HEK293 (cell line): ENCODE data around the gene STK40.

ENCODE experiments used
- CTCF ChIA-PET: fragments of 350-600 bp; formaldehyde crosslinking; extraction: SDS; loops from one replicate; lab custom pipeline; 2021; ENCODE audit warnings: antibody characterized with exemption; lab: Yijun Ruan, JAX
- POLR2A ChIA-PET: fragments of 300-600 bp; formaldehyde crosslinking; extraction: SDS; loops from one replicate; lab custom pipeline; 2020; ENCODE audit warnings: antibody characterized with exemption, inconsistent platforms; lab: Yijun Ruan, JAX
- H3K27ac ChIP-seq: fragments of 200-500 bp; sonication (Bioruptor generic); 2 replicates; pipeline ENCODE4 v1.5.1; 2014; ENCODE audit warnings: low read depth, low read length, control low read depth, inconsistent platforms; ENCODE audit errors: extremely low read depth
- H3K36me3 ChIP-seq, 2 experiments: fragments of 200-500 bp in 1 of 2; sonication (Bioruptor generic) in 1 of 2; 1 replicate in 1 of 2; 2 replicates in 1 of 2; pipeline ENCODE4 v1.5.1; 2014 to 2017; ENCODE audit warnings: inconsistent platforms in 2 of 2, low read length in 2 of 2; ENCODE audit not compliant: control insufficient read depth in 2 of 2, insufficient read depth in 1 of 2
- H3K4me1 ChIP-seq: fragments of 200-500 bp; sonication (Bioruptor generic); 2 replicates; pipeline ENCODE4 v1.5.1; 2014; ENCODE audit warnings: mild to moderate bottlenecking, low read length, inconsistent platforms; ENCODE audit not compliant: control insufficient read depth, insufficient read depth
- H3K4me3 ChIP-seq: 2 replicates; pipeline ENCODE4 v1.5.1; 2011; ENCODE audit warnings: low read depth, mild to moderate bottlenecking, control low read depth, low read length, moderate library complexity
- H3K9me3 ChIP-seq: fragments of 200-500 bp; sonication (Bioruptor generic); 2 replicates; pipeline ENCODE4 v1.5.1; 2014; ENCODE audit warnings: low read depth, low read length, inconsistent platforms; ENCODE audit not compliant: control insufficient read depth, insufficient read depth
- FEZF1 ChIP-seq: fragments of 450-650 bp; formaldehyde crosslinking; IDR thresholded peaks from 2 replicates; pipeline ENCODE4 v1.5.1; 2016; ENCODE audit warnings: missing biosample characterization, missing genetic modification characterization
- GFI1B ChIP-seq: fragments of 450-650 bp; formaldehyde crosslinking; IDR thresholded peaks from 2 replicates; pipeline ENCODE4 v1.5.1; 2016; ENCODE audit warnings: missing biosample characterization, missing genetic modification characterization
- GLI2 ChIP-seq: fragments of 450-650 bp; formaldehyde crosslinking; IDR thresholded peaks from 2 replicates; pipeline ENCODE4; 2017; ENCODE audit warnings: missing biosample characterization, missing genetic modification characterization, low read depth, borderline replicate concordance
- HOXD13 ChIP-seq: sonication (generic); formaldehyde crosslinking; IDR thresholded peaks from 2 replicates; pipeline ENCODE4 v1.8.0; 2022; ENCODE audit warnings: missing genetic modification reagents, borderline replicate concordance
- TCF7L2 ChIP-seq: IDR thresholded peaks from 2 replicates; pipeline ENCODE4 v1.6.1; 2011; ENCODE audit warnings: low read depth, mild to moderate bottlenecking, inconsistent platforms, low read length, moderate library complexity, borderline replicate concordance
- YY1 ChIP-seq: fragments of 450-650 bp; formaldehyde crosslinking; IDR thresholded peaks from 2 replicates; pipeline ENCODE4 v1.5.1; 2018; ENCODE audit warnings: missing biosample characterization, missing genetic modification characterization
- YY2 ChIP-seq: fragments of 450-650 bp; formaldehyde crosslinking; IDR thresholded peaks from 2 replicates; pipeline ENCODE4 v1.5.1; 2016; ENCODE audit warnings: missing biosample characterization, missing genetic modification characterization
- ZEB2 ChIP-seq: fragments of 450-650 bp; formaldehyde crosslinking; IDR thresholded peaks from 2 replicates; pipeline ENCODE4 v1.5.1; 2016; ENCODE audit warnings: missing biosample characterization, missing genetic modification characterization
- ZNF121 ChIP-seq: fragments of 450-650 bp; formaldehyde crosslinking; IDR thresholded peaks from 2 replicates; pipeline ENCODE4 v1.5.1; 2016; ENCODE audit warnings: missing biosample characterization, missing genetic modification characterization
- ZNF132 ChIP-seq: fragments of 450-650 bp; formaldehyde crosslinking; IDR thresholded peaks from 2 replicates; pipeline ENCODE4 v1.5.1; 2017; ENCODE audit warnings: missing biosample characterization, missing genetic modification characterization, borderline replicate concordance
- ZNF16 ChIP-seq: fragments of 450-650 bp; formaldehyde crosslinking; IDR thresholded peaks from 2 replicates; pipeline ENCODE4 v1.5.1; 2016; ENCODE audit warnings: low read depth, missing biosample characterization, missing genetic modification characterization
- ZNF175 ChIP-seq: fragments of 450-650 bp; formaldehyde crosslinking; IDR thresholded peaks from 2 replicates; pipeline ENCODE4 v1.5.1; 2016; ENCODE audit warnings: missing biosample characterization, missing genetic modification characterization
- ZNF2 ChIP-seq: fragments of 450-650 bp; formaldehyde crosslinking; IDR thresholded peaks from 2 replicates; pipeline ENCODE4 v1.5.1; 2016; ENCODE audit warnings: missing biosample characterization, missing genetic modification characterization
- ZNF223 ChIP-seq: fragments of 450-650 bp; formaldehyde crosslinking; IDR thresholded peaks from 2 replicates; pipeline ENCODE4 v1.5.1; 2016; ENCODE audit warnings: missing biosample characterization, missing genetic modification characterization
- ZNF274 ChIP-seq, 2 experiments: fragments of 200-500 bp in 1 of 2; fragments of 450-650 bp in 1 of 2; sonication (Bioruptor generic) in 1 of 2; formaldehyde crosslinking in 1 of 2; IDR thresholded peaks; 2 replicates each; pipeline versions ENCODE4 v1.5.1 to v1.6.1; 2014 to 2016; ENCODE audit warnings: borderline replicate concordance in 1 of 2, inconsistent platforms in 1 of 2, low read length in 1 of 2, missing biosample characterization in 1 of 2, missing genetic modification characterization in 1 of 2
- ZNF549 ChIP-seq: fragments of 450-650 bp; IDR thresholded peaks from 2 replicates; pipeline ENCODE4 v1.5.1; 2018; ENCODE audit warnings: missing biosample characterization, missing genetic modification characterization, mild to moderate bottlenecking, inconsistent platforms, moderate library complexity
- ZNF624 ChIP-seq: fragments of 450-650 bp; formaldehyde crosslinking; IDR thresholded peaks from 2 replicates; pipeline ENCODE4 v1.5.1; 2017; ENCODE audit warnings: missing biosample characterization, missing genetic modification characterization
- ZNF670 ChIP-seq: fragments of 450-650 bp; formaldehyde crosslinking; IDR thresholded peaks from 2 replicates; pipeline ENCODE4 v1.5.1; 2016; ENCODE audit warnings: missing biosample characterization, missing genetic modification characterization, low read depth
- ZNF677 ChIP-seq: fragments of 450-650 bp; IDR thresholded peaks from 2 replicates; pipeline ENCODE4 v1.5.0; 2018; ENCODE audit warnings: missing biosample characterization, mild to moderate bottlenecking, missing genetic modification characterization, moderate library complexity
- ZNF843 ChIP-seq: fragments of 450-650 bp; formaldehyde crosslinking; IDR thresholded peaks from 2 replicates; pipeline ENCODE4 v1.5.1; 2016; ENCODE audit warnings: missing biosample characterization, missing genetic modification characterization
- TF ChIP-seq, protein P1 (sequence below): fragments of 450-650 bp; formaldehyde crosslinking; IDR thresholded peaks from 2 replicates; pipeline ENCODE4 v1.5.1; 2016; ENCODE audit warnings: missing biosample characterization, missing genetic modification characterization
- TF ChIP-seq, protein P2 (sequence below): fragments of 450-650 bp; formaldehyde crosslinking; IDR thresholded peaks from 2 replicates; pipeline ENCODE4 v1.5.1; 2016; ENCODE audit warnings: missing biosample characterization, missing genetic modification characterization
- TF ChIP-seq, protein P3 (sequence below): fragments of 450-650 bp; formaldehyde crosslinking; conservative IDR thresholded peaks from 2 replicates; pipeline ENCODE4 v1.5.1; 2016; ENCODE audit warnings: low read depth, missing biosample characterization, missing genetic modification characterization

The STK40 gene

DNA sequence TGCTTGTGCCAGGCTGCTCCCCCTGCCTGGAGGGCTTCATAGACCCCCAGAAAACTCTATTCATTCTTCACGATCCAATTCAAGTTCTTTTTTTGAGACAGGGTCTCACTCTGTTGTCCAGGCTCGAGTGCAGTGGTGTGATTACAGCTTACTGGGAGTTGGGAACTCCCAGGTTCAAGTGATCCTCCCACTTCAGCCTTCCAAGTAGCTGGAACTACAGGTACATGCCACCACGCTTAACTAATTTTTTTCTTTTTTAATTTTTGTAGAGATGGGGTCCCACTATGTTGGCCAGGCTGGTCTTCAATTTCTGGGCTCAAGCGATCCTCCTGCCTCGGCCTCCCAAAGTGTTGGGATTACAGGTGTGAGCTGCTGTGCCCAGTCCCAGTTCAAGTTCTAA lies 4.3 kb downstream of the STK40 start:
- Histone ChIP-seq H3K9me3 (no peaks in the 10 kb centered on the region), H3K4me1 (no peaks in the 10 kb centered on the region), H3K36me3 (peaks cover 0 to 12% of the 10 kb centered on the region in 2 experiments; a peak in 1 of 3 replicates), H3K27ac (no peak overlapping the region), H3K4me3 (no peak overlapping the region)
- CTCF ChIA-PET: interaction anchor here (3.0 kb wide), 1 partner anchor 13 kb away, joined by 16 read pairs; no protein-coding TSS in a partner anchor
- TF ChIP-seq ZNF16 (tag by site-specific recombination) (no peak), ZNF121 (tag by site-specific recombination) (peak; percentile 98)
- POLR2A ChIA-PET: interaction anchor here (0.5 to 1.6 kb wide), 2 partner anchors 69 to 147 kb away, joined by 3 to 5 read pairs; no protein-coding TSS in a partner anchor

DNA sequence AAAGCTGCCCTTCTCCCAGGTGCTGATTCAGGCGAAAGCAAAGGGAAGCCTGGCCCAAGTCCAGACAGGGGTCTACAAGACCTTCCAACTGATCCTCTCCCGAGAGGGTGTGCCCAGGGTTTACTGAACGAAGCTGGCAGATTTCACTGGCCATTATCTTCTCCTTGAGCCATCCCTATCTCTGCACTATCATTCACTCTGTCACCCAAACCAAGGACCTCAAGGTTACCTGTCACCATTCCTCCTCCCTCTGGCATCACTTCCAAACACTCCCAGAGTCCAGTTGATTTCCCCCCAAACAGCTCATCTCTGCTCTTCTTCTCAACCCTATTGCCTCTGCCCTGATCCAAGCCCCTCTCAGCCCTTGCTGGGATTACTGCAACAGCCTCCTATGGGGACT lies 4.9 kb downstream of the STK40 start:
- Histone ChIP-seq H3K36me3 (peaks cover 0 to 12% of the 10 kb centered on the region in 2 experiments; a peak in 1 of 3 replicates), H3K4me1 (no peaks in the 10 kb centered on the region), H3K4me3 (no peak overlapping the region), H3K9me3 (no peaks in the 10 kb centered on the region), H3K27ac (no peak overlapping the region)
- ChIA-PET POLR2A (interaction anchor here (1.6 kb wide), 1 partner anchor 70 kb away, joined by 3 read pairs; no protein-coding TSS in a partner anchor), CTCF (interaction anchor here (3.0 kb wide), 1 partner anchor 12 kb away, joined by 16 read pairs; no protein-coding TSS in a partner anchor)
- no peak for TF ChIP-seq ZNF2
- TF ChIP-seq, protein P1, sequence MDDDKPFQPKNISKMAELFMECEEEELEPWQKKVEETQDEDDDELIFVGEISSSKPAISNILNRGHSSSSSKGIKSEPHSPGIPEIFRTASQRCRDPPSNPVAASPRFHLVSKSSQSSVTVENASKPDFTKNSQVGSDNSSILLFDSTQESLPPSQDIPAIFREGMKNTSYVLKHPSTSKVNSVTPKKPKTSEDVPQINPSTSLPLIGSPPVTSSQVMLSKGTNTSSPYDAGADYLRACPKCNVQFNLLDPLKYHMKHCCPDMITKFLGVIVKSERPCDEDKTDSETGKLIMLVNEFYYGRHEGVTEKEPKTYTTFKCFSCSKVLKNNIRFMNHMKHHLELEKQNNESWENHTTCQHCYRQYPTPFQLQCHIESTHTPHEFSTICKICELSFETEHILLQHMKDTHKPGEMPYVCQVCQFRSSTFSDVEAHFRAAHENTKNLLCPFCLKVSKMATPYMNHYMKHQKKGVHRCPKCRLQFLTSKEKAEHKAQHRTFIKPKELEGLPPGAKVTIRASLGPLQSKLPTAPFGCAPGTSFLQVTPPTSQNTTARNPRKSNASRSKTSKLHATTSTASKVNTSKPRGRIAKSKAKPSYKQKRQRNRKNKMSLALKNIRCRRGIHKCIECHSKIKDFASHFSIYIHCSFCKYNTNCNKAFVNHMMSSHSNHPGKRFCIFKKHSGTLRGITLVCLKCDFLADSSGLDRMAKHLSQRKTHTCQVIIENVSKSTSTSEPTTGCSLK (tag by site-specific recombination): no peak
- no peak for TF ChIP-seq GFI1B (tag by site-specific recombination)
- TF ChIP-seq TCF7L2: no peak
- TF ChIP-seq ZNF175 (tag by site-specific recombination): no peak
- TF ChIP-seq YY1 (tag by site-specific recombination): no peak
- no peak for TF ChIP-seq ZEB2 (tag by site-specific recombination)
- TF ChIP-seq ZNF274 (IDR thresholded peaks at IDR 0.05; ENCODE audit: low read length): no peak
- no peak for TF ChIP-seq ZNF274 (tag by site-specific recombination; IDR thresholded peaks at IDR 0.05; ENCODE audit: borderline replicate concordance)
- TF ChIP-seq ZNF670: no peak
- no peak for TF ChIP-seq FEZF1 (tag by site-specific recombination)
- TF ChIP-seq ZNF843: no peak
- TF ChIP-seq ZNF132: no peak
- TF ChIP-seq ZNF677: no peak
- TF ChIP-seq ZNF624 (tag by site-specific recombination): no peak

DNA sequence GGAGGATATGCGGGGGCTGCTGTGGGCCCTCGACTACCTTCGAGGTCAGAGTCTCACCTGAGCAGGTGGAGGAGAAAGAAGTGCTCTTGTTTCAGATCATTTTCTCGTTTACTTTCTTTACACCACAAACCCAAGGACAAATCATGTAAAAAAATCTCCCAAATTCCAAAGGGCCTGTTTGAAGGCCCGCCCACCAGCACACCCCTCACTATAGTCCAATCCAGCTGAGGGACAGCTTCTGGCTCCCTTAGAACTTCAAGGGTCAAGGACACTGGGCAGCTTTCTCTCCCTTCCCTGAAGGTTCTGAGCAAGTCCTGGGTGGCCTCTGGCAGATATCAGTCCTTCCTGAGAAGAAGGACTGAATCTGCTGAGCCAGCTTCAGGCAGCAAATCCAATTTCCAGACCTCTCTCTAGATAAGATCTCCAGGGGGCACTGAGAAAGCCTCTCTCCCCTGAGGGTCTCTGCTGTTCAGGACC lies 5.5 kb downstream of the STK40 start:
- ChIA-PET POLR2A (no interaction called here), CTCF (interaction anchor here (3.0 kb wide), 1 partner anchor 12 kb away, joined by 16 read pairs; no protein-coding TSS in a partner anchor)
- H3K36me3 ChIP-seq: peaks cover 0 to 12% of the 10 kb centered on the region in 2 experiments; a peak in 1 of 3 replicates
- H3K9me3 ChIP-seq: no peaks in the 10 kb centered on the region
- TF ChIP-seq, protein P2, sequence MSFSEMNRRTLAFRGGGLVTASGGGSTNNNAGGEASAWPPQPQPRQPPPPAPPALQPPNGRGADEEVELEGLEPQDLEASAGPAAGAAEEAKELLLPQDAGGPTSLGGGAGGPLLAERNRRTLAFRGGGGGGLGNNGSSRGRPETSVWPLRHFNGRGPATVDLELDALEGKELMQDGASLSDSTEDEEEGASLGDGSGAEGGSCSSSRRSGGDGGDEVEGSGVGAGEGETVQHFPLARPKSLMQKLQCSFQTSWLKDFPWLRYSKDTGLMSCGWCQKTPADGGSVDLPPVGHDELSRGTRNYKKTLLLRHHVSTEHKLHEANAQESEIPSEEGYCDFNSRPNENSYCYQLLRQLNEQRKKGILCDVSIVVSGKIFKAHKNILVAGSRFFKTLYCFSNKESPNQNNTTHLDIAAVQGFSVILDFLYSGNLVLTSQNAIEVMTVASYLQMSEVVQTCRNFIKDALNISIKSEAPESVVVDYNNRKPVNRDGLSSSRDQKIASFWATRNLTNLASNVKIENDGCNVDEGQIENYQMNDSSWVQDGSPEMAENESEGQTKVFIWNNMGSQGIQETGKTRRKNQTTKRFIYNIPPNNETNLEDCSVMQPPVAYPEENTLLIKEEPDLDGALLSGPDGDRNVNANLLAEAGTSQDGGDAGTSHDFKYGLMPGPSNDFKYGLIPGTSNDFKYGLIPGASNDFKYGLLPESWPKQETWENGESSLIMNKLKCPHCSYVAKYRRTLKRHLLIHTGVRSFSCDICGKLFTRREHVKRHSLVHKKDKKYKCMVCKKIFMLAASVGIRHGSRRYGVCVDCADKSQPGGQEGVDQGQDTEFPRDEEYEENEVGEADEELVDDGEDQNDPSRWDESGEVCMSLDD: no peak
- TF ChIP-seq GLI2 (tag by site-specific recombination): no peak
- TF ChIP-seq, protein P3, sequence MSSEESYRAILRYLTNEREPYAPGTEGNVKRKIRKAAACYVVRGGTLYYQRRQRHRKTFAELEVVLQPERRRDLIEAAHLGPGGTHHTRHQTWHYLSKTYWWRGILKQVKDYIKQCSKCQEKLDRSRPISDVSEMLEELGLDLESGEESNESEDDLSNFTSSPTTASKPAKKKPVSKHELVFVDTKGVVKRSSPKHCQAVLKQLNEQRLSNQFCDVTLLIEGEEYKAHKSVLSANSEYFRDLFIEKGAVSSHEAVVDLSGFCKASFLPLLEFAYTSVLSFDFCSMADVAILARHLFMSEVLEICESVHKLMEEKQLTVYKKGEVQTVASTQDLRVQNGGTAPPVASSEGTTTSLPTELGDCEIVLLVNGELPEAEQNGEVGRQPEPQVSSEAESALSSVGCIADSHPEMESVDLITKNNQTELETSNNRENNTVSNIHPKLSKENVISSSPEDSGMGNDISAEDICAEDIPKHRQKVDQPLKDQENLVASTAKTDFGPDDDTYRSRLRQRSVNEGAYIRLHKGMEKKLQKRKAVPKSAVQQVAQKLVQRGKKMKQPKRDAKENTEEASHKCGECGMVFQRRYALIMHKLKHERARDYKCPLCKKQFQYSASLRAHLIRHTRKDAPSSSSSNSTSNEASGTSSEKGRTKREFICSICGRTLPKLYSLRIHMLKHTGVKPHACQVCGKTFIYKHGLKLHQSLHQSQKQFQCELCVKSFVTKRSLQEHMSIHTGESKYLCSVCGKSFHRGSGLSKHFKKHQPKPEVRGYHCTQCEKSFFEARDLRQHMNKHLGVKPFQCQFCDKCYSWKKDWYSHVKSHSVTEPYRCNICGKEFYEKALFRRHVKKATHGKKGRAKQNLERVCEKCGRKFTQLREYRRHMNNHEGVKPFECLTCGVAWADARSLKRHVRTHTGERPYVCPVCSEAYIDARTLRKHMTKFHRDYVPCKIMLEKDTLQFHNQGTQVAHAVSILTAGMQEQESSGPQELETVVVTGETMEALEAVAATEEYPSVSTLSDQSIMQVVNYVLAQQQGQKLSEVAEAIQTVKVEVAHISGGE: no peak
- no peak for TF ChIP-seq ZNF549 (tag by site-specific recombination)
- TF ChIP-seq HOXD13 (CRISPR knock-in tag): no peak
- no peak for TF ChIP-seq YY2 (tag by site-specific recombination)
- TF ChIP-seq ZNF175 (tag by site-specific recombination): no peak
- no peak for TF ChIP-seq ZNF223 (tag by site-specific recombination)
- no peaks in the 10 kb centered on the region for H3K4me1 ChIP-seq
- H3K27ac ChIP-seq: no peak overlapping the region
- no peak overlapping the region for H3K4me3 ChIP-seq
